ENCODE measurements around the gene CMIP.

Gene CMIP

GRCh38 chr16:81471882-81472281 is 27.3 kb downstream of the CMIP start:
- H3K4me1 ChIP-seq = peaks cover 0 to 28% (median 20%) of the 10 kb centered on the region in 4 donors
- TF ChIP-seq CTCF (IDR thresholded peaks at IDR 0.05) = no peak
- H3K9me3 ChIP-seq = no peaks in the 10 kb centered on the region
- no peak overlapping the region for H3K27ac ChIP-seq
- DNase-seq = no peak
- H3K27me3 ChIP-seq = no peaks in the 10 kb centered on the region
- H3K36me3 ChIP-seq = no peaks in the 10 kb centered on the region
- intact Hi-C loops (cut with DNase I; ENCODE audit: low total_unique reads) = no loop called here
- H3K4me3 ChIP-seq = no peak overlapping the region

- no peak for TF ChIP-seq CTCF (IDR thresholded peaks at IDR 0.05)
- peaks cover 0 to 24% (median 20%) of the 10 kb centered on the region in 4 donors for H3K4me1 ChIP-seq
- H3K9me3 ChIP-seq = no peaks in the 10 kb centered on the region
- no peak overlapping the region for H3K27ac ChIP-seq
- no peaks in the 10 kb centered on the region for H3K36me3 ChIP-seq
- intact Hi-C loops (cut with DNase I; ENCODE audit: low total_unique reads) = no loop called here
- H3K27me3 ChIP-seq = no peaks in the 10 kb centered on the region
- DNase-seq = no peak
- no peak overlapping the region for H3K4me3 ChIP-seq
These were observed 27.8 kb downstream of the CMIP start for GRCh38 chr16:81472391-81472790.

GRCh38 chr16:81473066-81473488 is 28.5 kb downstream of the CMIP start:
- DNase-seq = no peak
- no peak overlapping the region for H3K27ac ChIP-seq
- intact Hi-C loops (cut with DNase I; ENCODE audit: low total_unique reads) = no loop called here
- H3K36me3 ChIP-seq = no peaks in the 10 kb centered on the region
- peaks cover 0 to 24% (median 20%) of the 10 kb centered on the region in 4 donors for H3K4me1 ChIP-seq
- H3K9me3 ChIP-seq = no peaks in the 10 kb centered on the region
- TF ChIP-seq CTCF (IDR thresholded peaks at IDR 0.05) = no peak
- H3K27me3 ChIP-seq = no peaks in the 10 kb centered on the region
- H3K4me3 ChIP-seq = no peak overlapping the region

- Histone ChIP-seq H3K9me3 (no peaks in the 10 kb centered on the region), H3K27ac (no peak overlapping the region), H3K27me3 (no peaks in the 10 kb centered on the region), H3K4me3 (no peak overlapping the region), H3K36me3 (no peaks in the 10 kb centered on the region), H3K4me1 (peaks cover 0 to 24% (median 20%) of the 10 kb centered on the region in 4 donors)
- intact Hi-C loops (cut with DNase I; ENCODE audit: low total_unique reads) = no loop called here
- no peak for TF ChIP-seq CTCF (IDR thresholded peaks at IDR 0.05)
- no peak for DNase-seq
These were observed 28.9 kb downstream of the CMIP start for GRCh38 chr16:81473558-81473957.

- H3K4me3 ChIP-seq = no peak overlapping the region
- intact Hi-C loops (cut with DNase I; ENCODE audit: low total_unique reads) = no loop called here
- DNase-seq = no peak
- H3K27ac ChIP-seq = no peak overlapping the region
- no peak for TF ChIP-seq CTCF (IDR thresholded peaks at IDR 0.05)
- no peaks in the 10 kb centered on the region for H3K36me3 ChIP-seq
- peaks cover 0 to 24% (median 20%) of the 10 kb centered on the region in 4 donors for H3K4me1 ChIP-seq
- H3K27me3 ChIP-seq = no peaks in the 10 kb centered on the region
- no peaks in the 10 kb centered on the region for H3K9me3 ChIP-seq
These were observed 29.7 kb downstream of the CMIP start for GRCh38 chr16:81473969-81474959.
